NCI-H2081 treated with DMSO at 0.1 percent for 48 hours (cell line): Measurements from ENCODE around the gene CCDC178.
"Not testable (repeated sequence)": the region's sequence is repeated elsewhere in the genome, so short reads cannot be mapped to it uniquely, and the experiment has no call there.

Source experiments
- DNase-seq: peaks from one replicate; lab custom pipeline; 2025; lab: John Stamatoyannopoulos, UW

The CCDC178 gene

DNA sequence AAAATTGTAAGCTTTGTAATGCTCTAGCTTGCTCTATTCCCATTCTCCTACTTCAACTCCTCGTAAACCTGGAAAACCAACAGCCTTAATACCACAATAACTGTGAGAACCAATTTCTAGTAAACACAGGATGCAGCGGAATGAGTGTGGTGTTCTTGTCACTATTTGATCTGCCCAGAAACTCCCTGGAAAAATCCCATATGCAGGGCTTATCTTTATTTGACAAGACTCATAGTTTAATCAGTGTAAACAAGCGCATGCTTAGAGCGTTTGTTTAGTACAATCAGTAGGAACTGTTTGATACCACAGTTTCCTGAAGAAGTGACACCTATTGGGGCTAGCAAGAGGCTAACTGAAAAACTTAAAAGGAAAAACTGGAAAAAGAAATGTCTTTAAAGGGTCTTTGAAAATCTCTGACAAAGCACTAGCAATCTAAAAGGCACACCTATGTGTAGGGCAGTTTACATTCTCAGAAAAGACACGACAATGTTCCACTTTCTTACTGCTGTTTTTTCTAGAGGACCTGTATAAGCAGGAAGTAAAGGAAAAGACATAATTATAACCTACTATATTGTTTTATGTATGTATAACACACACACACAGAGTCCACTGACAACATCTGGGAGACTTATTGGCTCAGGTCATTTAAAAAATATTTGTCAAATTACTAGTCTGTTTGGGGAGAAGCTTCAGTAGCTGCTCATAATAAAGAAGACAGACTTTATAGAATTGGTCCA is 426.3 kb downstream of the CCDC178 start:
- no peak for DNase-seq

DNA sequence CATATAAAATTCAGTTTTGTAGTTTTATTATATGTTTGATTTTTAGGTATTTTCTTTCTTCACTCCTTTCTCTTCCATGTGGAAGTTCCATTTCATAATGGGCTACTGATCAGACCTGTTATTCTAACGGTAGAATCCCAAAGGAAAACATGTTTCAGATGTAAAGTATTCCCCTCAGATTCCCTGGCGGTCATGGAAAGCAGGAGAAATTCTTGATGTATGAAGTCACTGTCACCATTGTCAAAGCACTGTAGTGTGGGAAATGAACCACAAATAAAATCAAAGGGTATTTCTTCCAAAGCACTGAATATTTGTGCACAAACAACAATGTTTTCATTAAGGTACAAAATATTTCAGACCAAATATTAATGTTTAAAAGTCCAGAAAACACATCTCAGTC is 430.4 kb downstream of the CCDC178 start:
- DNase-seq, result no peak

DNA sequence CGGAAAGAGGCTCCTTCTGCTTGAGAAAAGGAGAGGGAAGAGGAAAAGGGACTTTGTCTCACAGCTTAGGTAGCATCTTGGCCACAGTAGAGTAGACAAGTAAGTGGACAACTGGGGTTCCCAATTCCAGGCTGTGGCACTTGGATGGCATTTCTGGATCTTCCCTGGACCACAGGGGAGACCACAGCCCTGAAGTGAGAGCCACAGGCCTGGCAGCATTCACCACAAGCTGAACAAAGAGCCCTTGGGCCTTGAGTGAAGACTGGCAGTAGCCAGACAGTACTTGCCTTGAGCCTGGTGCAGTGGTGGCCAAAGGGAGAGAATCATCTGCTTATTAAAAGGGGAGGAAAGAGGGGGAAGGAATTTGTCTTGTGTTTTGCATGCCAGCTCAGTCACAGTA is 441.6 kb downstream of the CCDC178 start:
- DNase-seq, result no peak

DNA sequence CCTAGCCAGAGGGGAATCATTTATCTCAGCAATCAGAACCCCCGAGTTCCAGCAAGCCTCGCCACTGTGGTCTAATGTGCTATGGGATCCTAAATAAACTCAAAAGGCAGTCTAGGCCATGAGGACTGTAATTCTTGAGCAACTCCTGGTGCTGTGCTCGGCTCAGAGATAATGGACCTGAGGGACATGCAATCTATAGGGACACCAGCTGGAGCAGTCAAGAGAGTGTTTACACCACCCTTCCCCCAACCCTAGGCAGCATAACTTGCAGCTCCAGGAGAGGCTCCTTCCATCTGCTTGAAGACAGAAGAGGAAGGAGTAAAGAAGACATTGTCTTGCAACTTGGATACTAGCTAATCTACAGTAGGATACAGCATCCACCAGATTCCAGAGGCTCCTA is 442.2 kb downstream of the CCDC178 start:
- DNase-seq, result no peak

DNA sequence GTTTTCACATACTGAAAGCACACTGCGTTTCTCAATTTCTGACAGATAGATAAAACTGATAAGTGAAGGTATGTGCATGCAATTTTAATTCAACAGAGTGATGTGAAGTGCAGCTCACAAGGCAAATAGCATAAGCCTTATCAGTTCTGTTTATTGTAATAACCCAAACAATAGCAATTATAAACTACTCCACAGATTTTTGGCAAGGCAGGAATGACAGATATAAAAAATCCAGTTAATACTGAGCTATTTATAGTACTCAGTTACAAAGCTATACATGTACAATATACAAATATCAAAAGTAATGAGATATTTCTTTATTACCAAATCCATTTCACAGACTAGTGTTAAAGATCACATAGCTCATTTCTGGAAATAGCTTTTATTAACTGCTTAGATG is 456.8 kb downstream of the CCDC178 start:
- no peak for DNase-seq

DNA sequence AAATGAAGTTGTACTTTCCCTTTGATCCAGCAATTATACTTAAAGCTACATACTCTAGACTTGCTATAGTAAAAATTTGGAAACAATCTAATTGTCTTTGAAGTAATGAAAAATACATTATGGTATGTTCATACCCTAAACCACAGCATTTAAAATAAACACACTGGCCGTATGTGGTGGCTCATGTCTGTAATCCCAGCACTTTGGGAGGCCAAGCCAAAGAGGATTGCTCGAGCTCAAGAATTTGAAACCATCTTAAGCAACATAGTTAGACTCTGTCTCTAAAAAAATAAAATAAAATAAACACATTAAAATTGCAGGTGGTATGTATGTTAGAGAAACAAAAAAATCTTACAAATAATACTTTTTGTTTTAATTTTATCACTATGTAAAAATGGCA is 459.6 kb downstream of the CCDC178 start:
- no peak for DNase-seq

DNA sequence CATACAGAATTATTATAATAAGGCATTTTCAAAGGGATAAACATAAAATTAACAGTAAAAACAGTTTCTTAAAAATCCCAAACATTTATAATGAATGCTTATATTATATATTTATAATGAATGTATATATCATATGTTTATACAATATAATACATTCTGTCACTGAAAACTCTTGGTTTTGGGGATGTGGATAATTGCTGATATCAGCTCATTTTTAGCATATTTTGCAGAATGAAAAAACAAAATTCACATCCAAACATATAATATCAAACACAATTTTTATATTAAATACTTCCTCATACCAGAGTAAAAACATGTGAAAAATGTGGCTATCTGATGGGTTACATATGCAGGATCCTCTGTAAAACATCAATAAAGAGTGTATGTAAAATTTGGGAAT is 465.0 kb downstream of the CCDC178 start:
- DNase-seq, result no peak

DNA sequence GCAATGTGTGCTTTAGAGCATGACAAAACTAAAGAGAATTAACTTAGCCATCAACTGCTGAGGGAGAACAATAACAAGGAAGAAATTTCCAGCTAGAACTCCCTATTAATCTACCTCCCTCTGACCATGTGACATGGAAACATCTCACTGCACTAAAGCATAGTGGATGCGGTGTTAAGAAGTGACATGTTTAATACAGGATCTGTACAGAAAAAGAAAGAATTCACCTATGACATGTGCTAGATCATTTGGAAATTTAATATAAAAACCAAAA is 465.4 kb downstream of the CCDC178 start:
- no peak for DNase-seq

DNA sequence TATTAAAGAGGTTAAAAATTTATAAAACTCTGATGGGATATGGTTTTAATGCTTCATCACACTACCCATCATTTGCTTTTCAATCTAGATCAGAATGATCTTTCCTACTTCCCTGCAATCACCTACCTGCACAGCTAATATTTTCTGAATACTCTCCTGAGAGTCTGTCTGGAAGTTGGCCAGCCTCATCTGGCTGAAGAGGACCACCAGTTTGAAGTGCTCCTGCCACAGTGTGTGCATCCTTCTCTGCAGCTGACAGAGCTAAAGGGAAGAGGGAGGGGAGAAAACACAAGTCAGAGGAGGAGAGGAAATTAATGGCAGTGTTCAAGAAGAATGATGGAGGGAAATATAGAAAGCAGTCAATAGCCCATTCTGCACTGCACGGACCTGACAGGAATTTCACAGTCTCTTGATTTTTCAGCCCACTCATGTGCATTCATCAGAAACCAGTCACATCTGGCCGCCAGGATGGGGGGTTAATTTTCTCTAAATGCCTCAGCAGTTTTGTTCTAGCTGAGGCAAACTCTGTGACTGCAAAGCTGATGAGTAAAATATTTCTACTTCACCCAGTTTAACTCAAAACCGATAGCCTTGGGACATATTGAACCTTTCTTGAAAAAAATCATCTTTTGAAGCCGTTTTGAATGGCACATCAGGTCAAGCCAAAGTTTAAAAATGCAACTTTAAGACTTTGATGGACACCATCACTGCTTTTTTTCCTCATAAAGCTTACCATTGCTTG is 465.9 kb downstream of the CCDC178 start:
- no peak for DNase-seq

DNA sequence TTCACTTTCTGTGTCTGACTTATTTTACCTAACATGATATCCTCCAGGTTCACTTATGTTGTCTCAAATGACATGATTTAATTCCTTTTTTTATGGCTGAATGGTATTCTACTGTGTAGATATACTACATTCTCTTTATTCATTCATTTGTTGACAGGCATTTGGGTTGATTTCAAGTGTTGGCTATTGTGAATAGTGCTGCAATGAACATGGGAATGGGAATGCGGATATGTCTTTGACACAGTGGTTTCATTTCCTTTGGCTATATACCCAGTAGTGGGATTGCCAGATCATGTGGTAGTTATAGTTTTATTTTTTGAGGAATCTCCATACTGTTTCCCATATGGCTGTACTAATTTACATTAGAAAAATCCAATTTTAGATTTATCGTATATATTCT is 472.3 kb downstream of the CCDC178 start:
- no peak for DNase-seq

DNA sequence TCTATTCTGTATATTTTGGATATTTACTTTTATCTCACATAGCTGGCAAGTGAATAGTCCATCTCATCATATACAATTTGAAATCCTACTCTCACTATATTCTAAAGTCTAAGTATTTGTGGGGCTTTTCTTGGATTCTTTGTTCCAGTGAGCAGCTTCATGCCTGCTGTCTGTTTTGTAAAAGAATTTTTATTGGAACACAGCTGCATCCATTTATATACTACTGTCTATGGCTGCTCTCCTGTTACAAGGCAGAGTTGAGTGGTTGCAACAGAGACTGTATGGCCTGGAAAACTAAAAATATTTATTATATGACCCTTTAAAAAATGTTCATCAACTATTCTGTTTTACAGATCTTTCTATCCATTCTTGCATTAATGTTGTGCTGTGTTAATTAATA is 474.4 kb downstream of the CCDC178 start:
- no peak for DNase-seq

DNA sequence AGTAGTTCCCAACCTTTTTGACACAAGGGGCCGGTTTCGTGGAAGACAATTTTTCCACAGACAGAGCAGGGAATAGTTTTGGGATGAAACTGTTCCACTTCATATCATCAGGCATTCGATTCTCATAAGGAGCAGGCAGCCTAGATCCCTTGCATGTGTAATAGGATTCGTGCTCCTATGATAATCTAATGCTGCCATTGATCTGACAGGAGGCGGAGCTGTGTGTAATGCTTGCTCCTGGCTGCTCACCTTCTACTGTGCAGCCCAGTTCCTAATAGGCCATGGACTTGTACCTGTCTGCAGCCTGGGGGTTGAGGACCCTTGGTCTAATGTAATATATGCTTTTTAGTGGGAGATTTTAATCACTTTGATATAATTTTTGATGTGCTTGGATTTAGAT is 479.0 kb downstream of the CCDC178 start:
- no peak for DNase-seq

DNA sequence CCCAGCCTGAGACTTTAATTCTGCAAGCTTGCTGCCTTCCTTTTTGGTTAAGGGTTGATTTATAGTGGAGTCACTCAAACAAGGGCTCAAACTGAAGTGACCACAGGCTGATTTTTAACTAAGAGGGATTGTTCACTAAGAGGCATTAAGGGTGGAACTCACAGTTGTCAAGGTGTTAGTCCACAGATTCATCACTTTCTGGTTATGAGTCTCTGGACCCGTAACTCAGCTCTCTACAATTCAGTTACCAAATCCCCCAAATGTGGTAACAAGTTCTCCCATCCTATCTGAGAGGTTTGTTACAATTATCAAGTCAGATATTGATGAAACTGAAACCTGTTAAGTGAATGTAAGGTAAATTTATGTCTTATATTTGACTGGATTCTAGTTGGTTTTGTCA is 481.8 kb downstream of the CCDC178 start:
- DNase-seq, result no peak

DNA sequence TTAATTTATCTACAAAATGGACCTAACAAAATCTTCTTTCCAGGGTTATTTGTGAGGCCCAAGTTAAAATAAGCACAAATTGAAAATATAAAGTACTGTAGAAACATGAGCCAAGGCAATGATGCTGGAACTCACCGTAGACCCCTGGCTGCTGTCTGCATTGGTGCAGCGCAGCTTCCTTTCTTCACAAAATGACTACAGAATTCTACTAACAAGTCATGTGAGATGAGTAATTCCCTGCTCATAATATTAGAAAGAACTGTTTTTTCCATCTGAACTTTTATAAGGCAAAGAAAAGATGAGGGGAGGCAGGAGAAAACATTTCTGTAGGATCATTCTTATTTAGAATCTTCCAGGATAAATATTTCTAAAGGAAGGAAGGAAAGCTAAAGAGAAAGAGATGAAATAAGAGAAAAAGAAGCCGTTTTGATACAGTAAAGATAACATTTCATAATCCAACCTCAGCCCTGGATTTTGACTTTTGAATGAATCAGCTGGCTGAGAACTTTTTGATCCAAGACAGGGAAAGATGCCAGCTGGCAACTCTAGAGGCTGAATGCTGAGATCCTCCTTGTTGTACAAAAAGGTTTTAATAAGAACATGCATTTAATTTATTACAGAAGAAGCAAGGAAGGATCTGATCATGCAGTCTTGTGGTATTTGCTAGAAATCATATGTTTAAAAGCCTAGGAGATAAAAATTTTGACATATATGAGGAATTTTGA is 483.8 kb downstream of the CCDC178 start:
- DNase-seq, result no peak

DNA sequence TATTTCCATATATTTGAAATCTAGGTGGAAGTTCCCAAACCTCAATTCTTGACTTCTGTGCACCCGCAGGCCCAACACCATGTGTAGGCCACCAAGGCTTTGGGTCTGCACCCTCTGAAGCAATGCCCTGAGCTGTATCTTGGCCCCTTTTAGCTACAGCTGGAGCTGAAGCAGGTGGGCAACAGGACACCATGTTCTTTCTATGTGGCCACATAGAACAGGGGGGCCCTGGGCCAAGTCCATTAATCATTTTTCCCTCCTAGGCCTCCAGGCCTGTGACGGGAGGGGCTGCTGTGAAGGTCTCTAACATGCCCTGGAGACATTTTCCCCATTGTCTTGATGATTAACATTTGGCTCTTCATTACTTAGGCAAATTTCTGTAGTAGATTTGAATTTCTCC is 488.2 kb downstream of the CCDC178 start:
- DNase-seq, result not testable (repeated sequence)

DNA sequence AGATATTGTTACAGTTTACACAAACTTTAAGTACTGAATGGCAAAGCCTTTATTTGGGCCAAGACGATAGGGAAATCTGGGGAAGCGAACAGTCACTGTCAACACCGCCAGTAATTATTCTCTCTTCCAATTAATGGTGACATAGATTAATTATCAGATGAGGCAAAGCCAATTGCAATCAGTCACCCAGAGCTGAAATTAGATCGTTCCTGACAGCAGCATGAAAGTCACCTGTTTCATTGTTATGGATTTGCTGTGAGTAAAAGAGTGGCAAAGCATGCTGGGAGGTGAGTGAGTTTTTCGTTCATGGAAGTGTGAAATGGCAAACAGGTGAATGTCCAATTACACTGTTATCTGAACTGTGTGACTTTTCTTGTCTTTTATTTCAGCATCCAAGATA is 502.9 kb downstream of the CCDC178 start:
- no peak for DNase-seq

DNA sequence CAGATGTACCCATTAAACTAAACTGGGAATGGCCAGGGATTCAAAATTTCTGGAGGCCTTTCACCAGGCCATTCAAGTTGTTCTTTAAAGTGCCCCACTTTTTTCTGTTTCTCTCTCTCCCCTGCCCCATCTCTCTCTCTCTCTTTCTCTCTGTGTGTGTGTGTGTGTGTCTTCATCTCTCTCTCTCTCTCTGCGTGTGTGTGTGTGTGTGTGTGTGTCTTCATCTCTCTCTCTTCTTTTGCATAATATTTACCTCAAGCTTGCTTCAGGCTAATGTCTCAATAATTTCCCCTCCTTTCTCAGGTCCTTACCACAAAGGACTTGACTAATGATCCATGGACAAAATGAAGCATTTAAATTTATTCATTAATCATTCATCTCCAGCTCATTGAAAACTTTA is 503.5 kb downstream of the CCDC178 start:
- no peak for DNase-seq

DNA sequence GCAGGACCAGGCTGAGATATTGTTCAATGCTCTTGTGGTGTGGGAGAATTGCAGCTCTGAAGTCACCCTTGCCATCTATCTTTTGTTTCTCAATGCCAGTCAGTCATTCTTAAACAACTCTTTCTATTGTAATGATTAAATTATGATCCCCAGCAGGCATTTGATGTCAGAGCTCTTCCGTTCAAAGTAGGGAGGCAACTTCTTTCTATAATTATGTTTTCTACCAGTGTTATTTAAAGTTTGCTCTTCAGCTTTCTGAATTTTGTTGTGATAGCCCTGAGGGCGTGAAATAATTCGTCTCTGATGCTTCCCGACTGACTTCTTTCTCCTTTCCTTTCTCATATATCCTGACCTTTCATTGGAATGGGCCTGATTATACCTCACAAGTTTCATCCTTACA is 506.3 kb downstream of the CCDC178 start:
- no peak for DNase-seq

DNA sequence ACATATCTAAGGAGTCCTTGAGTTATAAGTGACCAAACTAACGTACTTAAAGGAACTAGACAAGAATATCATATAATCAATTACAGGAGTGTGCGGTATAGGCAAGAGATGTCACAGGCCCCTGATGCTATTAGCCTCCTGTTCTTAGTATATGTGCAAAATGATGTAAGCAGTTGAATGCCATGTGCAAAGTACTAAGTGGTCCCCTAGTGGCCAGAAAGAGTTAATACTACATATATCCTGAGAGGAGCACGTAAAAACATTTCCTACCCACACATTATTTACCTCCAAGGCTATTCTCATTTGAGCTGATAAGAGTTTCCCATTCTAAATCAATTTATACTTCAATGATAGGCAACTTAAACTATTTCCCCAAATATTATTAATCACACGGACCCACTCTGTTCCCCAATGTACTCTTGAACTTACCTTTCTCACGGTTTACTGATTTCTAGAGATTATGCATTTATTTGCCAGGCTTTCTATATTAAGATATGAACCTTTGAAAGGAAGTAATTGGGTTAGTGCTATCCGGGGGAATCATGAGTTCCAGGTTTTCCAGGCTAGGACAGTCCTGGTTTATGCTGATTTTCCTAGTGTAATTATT is 509.7 kb downstream of the CCDC178 start:
- peak; percentile 17 for DNase-seq

DNA sequence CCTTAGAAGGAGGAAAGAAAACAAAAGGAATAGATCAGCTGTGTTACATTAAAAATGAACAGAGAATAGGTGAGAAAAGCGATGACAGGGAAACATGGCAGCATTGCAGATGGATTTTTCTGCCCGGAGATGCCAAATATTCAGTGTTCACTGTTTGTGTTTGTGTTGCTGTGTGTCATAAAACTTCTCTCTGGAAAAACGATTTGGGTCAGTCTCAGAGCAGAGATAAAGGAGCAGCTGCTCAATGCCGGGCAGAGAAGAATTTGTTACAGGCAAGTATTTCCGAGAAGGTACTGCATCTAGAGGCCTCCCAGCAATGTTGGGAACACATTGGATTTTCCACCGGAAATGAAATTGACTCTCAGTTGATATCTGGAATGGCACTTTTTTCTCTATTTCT is 511.3 kb downstream of the CCDC178 start:
- no peak for DNase-seq

DNA sequence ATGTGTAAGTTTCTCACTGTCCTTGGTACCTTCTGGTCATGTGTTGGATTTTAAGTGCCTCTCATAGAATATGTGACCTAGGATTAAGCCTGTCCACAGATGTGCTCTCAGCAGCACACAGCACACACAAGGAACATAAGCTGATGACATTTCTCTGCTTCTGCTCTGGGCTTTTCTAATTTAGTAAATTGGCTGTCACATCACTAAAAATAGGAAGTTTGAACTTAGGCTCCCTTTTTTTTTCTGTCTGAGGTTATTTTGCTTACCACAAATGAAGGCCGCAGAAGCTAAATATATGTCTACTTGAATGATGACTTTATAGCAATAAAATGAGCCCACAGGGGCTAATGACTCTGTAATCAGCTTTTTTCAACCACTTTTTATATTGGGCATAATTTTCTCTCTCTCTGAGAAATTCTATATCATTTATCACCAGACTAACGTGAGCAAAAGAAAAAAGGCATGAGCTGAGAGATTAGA is 517.5 kb downstream of the CCDC178 start:
- no peak for DNase-seq

DNA sequence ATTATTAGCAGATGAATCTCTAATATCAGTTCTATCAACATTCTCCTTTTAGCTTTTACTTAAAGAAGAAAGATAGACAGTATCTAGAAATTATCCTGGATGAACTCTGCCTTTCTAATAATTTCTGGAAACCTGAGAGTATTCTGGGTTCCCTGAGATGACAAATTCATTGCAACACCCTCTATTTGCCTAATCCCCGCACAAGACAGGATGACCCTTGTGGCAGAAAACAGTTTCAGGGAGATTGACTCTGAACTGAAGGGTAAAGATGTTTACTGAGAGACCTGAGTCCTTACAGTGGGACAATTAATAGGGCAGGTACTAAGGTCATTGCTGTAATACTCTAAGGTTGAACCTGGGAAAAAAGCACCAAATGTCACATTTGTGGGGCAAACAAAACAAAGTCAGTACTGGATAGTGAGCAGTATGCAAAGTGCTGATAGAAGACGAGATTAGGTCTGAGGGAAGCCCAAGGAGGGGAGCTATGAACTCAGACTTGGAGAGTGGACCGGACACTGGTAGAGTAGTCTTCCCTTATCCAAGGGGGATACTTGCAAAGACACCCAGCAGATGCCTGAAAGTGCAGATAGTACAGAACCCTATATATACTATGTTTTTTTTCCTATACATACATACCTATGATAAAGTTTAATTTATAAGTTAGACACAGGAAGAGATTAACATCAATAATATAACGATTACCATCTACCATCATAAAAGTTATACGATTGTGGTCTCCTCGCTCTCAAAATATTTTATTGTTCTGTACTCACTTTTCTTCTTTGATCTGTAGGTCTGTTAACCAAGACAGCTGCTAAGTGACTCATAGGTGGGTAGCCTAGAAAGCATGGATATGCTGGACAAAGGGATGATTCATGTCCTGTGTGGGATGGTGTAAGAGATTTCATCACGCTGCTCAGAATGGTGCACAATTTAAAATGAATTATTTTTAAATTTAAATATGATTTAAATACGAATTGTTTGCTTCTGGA is 519.4 kb downstream of the CCDC178 start:
- no peak for DNase-seq
